Muscle of arm (tissue), 14 donors: Measurements from ENCODE around the gene VRTN. TPM values are rescaled to one million over a fixed set of nuclear protein-coding genes. Genes with fewer than 3 reads are reported as not detected.
"Not testable (repeated sequence)": the region's sequence is repeated elsewhere in the genome, so short reads cannot be mapped to it uniquely, and the experiment has no call there.

ENCODE experiments used
- DNase-seq: peaks from one replicate; pipeline ENCODE4 v3.0.0-alpha.2; 2013
- long read RNA-seq, 11 donors: transcript quantifications; one replicate each; lab custom pipeline, GENCODE V29; 2026
- polyA plus RNA-seq, 12 donors: library from polyadenylated mRNA; unstranded; fragments of 120-200 nt; gene quantifications; one replicate each; pipeline ENCODE4 v1.2.1, GENCODE V29; 2013; ENCODE audit not compliant: insufficient read length in 12 of 12

VRTN gene
- polyA plus RNA-seq, result under 1 TPM in 3 of 12 donors, not detected in 9; 0.21 to 0.47 (median 0.26) TPM
- long read RNA-seq, donor 1, result 0 reads
- long read RNA-seq, donor 2, result 0 reads
- long read RNA-seq, donor 3, result 0 reads
- long read RNA-seq, donor 4, result 0 reads
- long read RNA-seq, donor 5, result 0 reads
- long read RNA-seq, donor 6, result 0 reads
- long read RNA-seq, donor 7, result 0 reads
- long read RNA-seq, donor 8, result 0 reads
- long read RNA-seq, donor 9, result 0 reads
- long read RNA-seq, donor 10, result 0 reads
- long read RNA-seq, donor 11, result 0 reads

- DNase-seq, result no peak
Measured at GRCh38 chr14:74348241-74348734, at the start of gene VRTN. Gene VRTN (plus strand): TSS chr14:74348471. CDS start chr14:74356784, 8,313 bp downstream.

GRCh38 chr14:74299061-74299545 is 49.2 kb upstream of the VRTN start:
- peak; percentile 9 for DNase-seq

GRCh38 chr14:74301594-74302151 is 46.6 kb upstream of the VRTN start:
- DNase-seq, result no peak

- DNase-seq, result peak; percentile 26
Measured at GRCh38 chr14:74302152-74302628, 46.1 kb upstream of the VRTN start.

GRCh38 chr14:74302634-74303569 is 45.4 kb upstream of the VRTN start, which contains the start of gene ABCD4:
Gene ABCD4 (minus strand): TSS chr14:74302934. CDS start chr14:74302912, 22 bp downstream.
- peak; percentile 93 for DNase-seq

- DNase-seq, result no peak
Measured at GRCh38 chr14:74308695-74309094, 39.6 kb upstream of the VRTN start.

- no peak for DNase-seq
Measured at GRCh38 chr14:74309125-74310022, 38.9 kb upstream of the VRTN start.

GRCh38 chr14:74312161-74312560 is 36.1 kb upstream of the VRTN start:
- no peak for DNase-seq

GRCh38 chr14:74313601-74314000 is 34.7 kb upstream of the VRTN start:
- no peak for DNase-seq

- no peak for DNase-seq
Measured at GRCh38 chr14:74314576-74314975, 33.7 kb upstream of the VRTN start.

GRCh38 chr14:74324931-74325361 is 23.3 kb upstream of the VRTN start:
- no peak for DNase-seq

- no peak for DNase-seq
Measured at GRCh38 chr14:74325446-74325845, 22.8 kb upstream of the VRTN start.

- no peak for DNase-seq
Measured at GRCh38 chr14:74326369-74327152, 21.7 kb upstream of the VRTN start.

- not testable (repeated sequence) for DNase-seq
Measured at GRCh38 chr14:74329950-74330552, 18.2 kb upstream of the VRTN start.

- no peak for DNase-seq
Measured at GRCh38 chr14:74333909-74334308, 14.4 kb upstream of the VRTN start.

GRCh38 chr14:74346341-74346740 is 1.9 kb upstream of the VRTN start:
- DNase-seq, result no peak

- DNase-seq, result no peak
Measured at GRCh38 chr14:74347097-74347794, 1.0 kb upstream of the VRTN start.

- no peak for DNase-seq
Measured at GRCh38 chr14:74347795-74348100, 523 bp upstream of the VRTN start.
